A673 (cell line): ENCODE data around the gene ZNF24.

Experiments used
- EZH2 ChIP-seq: fragments of 200-600 bp; sonication (generic); IDR thresholded peaks from 2 replicates; pipeline ENCODE4 v1.6.1; 2017; ENCODE audit warnings: borderline replicate concordance, low read depth, mild to moderate bottlenecking, mixed read lengths, antibody characterized with exemption, low read length; ENCODE audit not compliant: poor library complexity, severe bottlenecking
- TF ChIP-seq, protein P1 (sequence below): fragments of 300-800, 200-600 bp; sonication (generic); conservative IDR thresholded peaks from 2 replicates; pipeline ENCODE4 v1.5.1; 2017; ENCODE audit warnings: low read depth, mild to moderate bottlenecking, antibody characterized with exemption, low read length, moderate library complexity, mixed read lengths

DNA sequence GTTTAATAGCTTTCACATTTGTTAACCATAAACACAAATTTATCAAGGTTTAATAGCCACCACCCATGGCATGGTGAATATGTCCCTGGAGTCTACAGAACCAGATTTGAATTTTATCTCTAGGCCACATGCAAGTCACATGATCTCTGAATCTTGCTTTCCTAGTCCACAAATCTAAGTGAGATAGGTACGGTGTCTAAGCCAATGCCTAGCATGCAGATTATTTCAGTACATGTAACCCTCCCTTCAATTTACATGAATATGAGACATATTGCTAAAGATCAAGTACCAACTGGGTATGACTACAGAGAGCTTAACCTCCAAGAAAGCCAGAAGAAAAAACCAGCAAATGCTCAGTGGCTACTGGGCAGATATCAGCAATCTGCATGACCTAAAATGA is 10.0 kb downstream of the ZNF24 start:
- TF ChIP-seq EZH2: no peak
- TF ChIP-seq, protein P1, sequence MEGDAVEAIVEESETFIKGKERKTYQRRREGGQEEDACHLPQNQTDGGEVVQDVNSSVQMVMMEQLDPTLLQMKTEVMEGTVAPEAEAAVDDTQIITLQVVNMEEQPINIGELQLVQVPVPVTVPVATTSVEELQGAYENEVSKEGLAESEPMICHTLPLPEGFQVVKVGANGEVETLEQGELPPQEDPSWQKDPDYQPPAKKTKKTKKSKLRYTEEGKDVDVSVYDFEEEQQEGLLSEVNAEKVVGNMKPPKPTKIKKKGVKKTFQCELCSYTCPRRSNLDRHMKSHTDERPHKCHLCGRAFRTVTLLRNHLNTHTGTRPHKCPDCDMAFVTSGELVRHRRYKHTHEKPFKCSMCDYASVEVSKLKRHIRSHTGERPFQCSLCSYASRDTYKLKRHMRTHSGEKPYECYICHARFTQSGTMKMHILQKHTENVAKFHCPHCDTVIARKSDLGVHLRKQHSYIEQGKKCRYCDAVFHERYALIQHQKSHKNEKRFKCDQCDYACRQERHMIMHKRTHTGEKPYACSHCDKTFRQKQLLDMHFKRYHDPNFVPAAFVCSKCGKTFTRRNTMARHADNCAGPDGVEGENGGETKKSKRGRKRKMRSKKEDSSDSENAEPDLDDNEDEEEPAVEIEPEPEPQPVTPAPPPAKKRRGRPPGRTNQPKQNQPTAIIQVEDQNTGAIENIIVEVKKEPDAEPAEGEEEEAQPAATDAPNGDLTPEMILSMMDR: no peak
